ENCODE results near the gene CCDC50. TPM values are rescaled to one million over a fixed set of nuclear protein-coding genes. Genes with fewer than 3 reads are reported as not detected.
A peak's percentile ranks its signal among the peaks of the same experiment; 100 is the strongest.

Gene CCDC50
- total RNA-seq, 1 donor from 2014 or later, result 81.6 TPM

DNA sequence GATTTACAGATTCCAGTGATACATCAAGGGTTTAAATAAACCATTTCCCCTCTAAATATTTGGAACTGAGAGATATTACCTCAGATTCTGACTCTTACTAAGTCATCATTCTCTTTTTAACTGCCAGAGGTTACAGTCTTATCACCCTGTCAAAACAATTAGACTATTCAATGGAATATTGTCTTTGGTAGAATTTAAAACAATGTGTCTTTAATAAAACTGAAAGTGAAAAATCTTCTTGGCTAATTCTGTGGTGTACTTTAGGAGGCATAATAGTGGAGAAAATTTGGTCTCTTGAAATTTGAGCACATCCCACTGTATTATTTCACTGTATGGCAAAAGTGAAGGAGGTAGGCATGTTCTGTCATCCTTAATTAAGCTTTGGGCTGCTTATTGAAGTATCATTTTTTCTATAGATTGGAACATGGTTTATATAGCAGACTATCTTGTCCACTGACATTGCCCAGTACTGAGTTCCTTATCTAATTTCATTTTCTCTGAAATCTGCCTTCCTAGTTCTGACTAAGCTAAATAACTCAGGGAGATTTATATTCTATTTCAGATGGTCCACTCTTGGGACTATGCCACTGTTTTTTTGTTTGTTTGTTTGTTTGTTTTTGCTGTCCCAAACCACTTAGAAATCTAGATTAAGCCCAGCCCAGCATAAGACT lies 49.1 kb downstream of the CCDC50 start:
- peak; percentile 68 for DNase-seq (ENCODE audit: low spot score)

DNA sequence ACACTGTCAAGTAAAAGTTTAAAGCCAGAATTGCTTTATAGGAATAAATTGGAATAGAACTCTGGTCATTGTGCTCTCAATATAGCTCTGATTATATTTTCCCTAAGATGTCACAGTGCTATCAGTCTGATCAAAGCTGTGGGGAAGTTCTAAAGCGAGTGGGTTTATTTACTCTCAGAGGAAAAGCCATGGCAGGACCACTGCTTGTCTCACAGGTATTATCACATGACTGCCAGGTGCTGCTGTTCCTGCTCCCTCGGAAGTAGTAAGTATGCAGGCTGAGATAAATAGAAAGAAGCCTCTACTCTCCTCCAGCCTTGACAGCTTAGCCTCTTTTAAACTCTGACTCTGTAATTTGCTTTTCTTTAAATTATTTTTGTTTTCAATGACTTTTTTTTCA lies 50.3 kb downstream of the CCDC50 start:
- no peak for DNase-seq (ENCODE audit: low spot score)

DNA sequence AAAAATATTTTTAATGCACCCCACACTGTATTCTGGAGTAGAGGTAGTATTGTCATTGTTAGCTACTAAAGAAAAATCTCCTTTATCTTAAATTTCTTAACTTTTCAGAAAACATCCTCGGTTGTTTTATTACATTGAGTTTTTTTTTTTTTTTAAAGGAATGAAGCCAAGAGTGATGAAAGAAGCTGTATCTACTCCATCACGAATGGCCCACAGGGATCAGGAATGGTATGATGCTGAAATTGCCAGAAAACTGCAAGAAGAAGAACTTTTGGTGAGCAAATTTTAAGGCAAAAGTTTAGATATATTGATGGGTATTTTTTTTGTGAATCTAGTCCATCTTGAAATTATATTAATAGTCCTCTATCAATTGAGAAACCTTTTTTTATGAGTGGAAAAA lies 50.8 kb downstream of the CCDC50 start:
- no peak for DNase-seq (ENCODE audit: low spot score)

DNA sequence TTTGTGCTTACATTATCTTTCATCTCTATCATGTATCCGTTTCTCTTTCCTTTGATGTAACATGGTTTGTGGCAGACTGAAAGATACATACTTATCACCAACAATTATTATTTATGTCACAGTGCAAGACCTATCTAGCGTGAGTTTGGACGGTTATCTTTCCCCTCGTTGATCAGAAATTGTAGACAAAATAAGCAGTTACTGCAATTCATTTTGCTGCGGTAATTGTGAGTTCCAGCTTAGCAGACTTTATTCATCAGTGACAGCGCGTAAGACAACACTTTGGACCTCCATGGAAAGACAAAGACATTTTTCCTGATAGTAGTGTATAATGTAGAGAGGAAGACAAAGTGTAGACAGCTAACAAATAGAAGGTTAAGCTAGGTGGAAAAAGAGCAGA lies 52.1 kb downstream of the CCDC50 start:
- no peak for DNase-seq (ENCODE audit: low spot score)

DNA sequence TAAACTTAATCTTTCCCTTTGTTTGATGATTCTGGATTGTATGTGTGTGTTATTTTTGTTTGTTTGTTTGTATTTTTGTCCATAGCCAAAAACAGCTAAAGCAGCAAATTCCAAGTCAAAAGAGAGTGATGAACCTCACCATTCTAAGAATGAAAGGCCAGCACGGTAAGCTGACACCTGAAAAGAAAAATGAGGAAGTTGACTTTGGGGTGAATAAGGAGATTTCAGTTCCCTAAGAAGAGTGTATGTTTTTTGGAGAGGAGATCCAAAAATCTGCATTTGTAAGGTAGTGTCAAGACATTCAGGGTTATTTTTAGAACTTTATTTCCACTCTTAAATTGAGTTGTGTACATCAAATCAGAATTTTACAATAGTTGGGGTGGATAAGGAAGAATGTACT lies 53.5 kb downstream of the CCDC50 start:
- DNase-seq (ENCODE audit: low spot score), result no peak

DNA sequence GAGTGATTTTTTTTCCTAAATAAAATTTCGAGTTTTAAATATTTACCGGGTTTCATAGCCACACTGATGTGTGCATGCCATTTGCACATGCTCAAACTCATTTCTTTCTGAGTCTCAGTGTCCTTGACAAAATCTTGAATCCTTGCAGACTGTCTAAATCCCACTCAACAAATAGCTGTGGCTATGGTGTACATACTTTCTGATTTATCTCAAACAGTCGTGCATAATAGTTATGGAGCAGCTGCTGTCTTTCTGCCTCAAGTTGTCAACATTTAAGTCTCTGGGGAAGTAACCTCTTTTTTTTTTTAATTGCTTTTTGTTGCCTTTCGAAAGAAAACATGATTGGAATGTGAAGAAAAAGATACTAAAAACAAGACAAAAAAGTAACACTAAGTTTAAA lies 53.9 kb downstream of the CCDC50 start:
- DNase-seq (ENCODE audit: low spot score), result peak; percentile 83

DNA sequence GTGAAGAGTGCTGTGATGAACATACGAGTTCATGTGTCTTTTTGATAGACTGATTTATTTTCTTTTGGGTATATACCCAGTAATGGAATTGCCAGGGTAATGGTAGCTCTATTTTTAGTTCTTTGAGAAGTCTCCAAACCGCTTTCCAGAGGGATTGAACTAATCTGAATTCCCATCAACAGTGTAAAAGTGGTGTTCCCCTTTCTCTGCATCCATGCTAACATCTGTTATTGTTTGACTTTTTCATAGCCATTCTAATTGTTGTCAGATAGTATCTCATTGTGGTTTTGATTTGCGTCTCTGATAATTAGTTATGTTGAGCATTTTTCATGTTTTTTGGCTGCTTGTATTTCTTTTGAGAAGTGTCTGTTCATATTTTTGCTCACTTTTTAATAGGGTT lies 55.9 kb downstream of the CCDC50 start:
- no peak for DNase-seq (ENCODE audit: low spot score)

DNA sequence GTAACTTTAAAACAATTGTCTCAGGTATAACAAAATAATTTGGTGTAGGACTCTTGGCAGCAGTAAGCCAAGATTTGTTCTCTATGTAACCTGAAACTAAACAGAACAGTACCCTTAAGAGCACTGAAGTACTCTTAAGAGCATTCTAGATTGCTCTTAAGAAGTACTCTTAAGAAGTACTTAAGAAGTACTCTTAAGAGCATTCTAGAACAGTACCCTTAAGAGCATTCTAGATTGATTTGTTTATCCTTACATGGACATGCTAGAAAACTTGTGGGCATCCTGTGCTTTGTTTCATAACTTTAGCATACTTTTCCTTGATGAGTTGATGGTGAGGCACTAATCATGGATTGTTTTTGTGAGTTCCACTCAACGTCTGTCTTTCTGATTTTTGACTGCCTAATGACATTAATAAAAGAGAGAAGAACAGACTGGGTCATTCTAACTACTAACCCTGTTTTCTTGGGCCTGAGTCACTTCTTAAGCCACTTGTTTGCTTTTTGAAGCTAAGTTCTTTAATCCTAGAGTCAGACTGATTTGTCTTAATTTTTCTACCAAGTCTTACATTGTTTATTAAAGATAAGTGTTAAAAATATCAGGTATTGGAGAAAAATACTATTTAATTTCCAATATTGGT lies 58.4 kb downstream of the CCDC50 start:
- DNase-seq (ENCODE audit: low spot score), result no peak

DNA sequence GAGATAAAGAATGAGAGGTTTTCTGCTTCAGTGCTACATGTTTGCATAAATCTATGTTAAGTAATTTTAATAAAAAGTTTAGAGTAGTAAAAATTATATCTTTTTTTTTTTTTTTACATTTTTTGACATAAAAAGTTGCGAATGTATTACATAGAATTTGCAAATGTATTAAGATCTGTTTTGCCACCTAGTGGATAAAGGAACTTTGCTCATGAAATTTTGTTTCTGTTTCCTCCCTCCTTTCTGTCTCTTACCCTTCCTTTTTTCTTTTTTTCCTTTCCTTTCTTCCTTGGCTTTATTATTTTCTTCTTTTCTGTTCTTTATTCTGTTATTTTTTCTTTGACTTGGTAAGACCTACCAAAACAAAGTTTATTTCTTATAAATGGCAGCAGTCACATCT lies 59.6 kb downstream of the CCDC50 start:
- DNase-seq (ENCODE audit: low spot score), result no peak

DNA sequence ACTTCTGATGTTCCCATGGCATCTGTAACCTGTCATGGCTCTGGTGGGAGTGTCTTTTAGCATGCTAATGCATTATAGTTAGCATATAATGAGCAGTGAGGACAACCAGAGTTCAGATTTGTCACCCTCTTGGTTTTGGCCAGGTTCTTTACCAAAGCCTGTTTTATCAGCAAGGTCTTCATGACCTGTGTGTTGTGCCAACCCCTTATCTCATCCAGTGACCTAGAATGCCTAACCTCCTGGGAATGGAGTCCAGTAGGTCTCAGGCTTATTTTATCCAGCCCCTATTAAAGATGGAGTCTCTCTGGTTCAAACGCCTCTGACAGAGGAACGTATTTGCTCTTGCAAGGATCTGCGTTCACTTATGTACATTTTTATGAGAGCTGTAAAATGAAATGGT lies 61.4 kb downstream of the CCDC50 start:
- no peak for DNase-seq (ENCODE audit: low spot score)

DNA sequence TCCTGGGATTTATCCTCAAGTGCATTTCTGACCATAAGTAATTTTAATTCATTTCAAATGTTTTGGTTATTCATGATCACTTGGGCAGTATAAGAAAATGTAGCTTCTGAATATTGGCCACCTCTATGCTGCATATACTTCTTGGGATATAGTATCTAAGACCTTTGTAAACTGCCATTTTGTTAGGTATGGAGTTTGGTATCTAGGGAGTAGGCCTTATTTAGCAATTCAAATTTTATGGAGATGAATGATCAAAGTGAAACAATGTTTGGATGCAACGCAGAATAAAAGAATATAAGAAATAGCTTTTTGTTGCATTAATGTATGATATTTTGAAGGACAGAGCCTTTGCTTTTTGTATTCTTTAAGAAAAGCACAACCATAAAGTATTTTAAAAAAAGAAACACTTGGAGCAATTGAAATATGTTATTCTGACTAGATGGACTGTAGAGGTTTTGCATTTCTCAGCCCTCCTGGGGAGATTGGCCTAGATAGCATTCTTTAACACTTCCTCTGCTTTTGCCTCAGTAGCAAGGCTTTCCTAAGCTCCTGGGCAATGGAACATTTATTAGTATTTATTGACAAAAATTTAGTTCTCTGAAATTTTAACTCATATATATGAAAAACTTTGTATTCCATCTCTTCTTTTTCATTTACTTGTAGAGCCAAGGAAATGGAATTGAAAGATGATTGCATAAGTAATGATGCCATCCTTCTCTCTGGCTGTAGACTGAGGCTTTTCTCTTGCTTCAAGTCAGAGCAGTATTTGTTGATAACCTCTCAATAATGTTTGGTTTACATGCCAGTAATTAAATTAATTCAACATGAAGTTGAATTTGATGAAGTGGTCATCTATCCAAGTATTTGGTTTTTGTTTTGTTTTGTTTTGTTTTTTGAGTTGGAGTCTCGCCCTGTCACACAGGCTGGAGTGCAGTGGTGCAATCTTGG lies 62.9 kb downstream of the CCDC50 start:
- DNase-seq (ENCODE audit: low spot score), result no peak

DNA sequence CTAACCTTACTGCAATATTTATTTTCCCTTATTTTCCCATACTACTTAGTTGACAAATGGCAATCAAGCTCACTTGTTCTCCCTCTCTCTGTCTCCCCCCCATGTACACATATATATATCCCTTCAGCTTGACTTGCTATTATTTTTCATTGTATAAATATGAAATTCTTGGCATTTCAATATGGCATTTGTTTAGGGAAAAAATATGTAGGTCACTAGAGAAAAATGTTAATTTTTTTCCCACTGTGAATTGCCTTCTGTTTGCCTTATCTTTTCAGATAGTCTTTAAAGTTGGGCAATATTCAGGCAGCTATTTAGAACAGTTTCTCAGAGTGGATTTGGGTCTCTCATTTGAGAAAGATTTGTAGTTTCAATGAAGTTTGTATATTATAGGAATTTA lies 64.0 kb downstream of the CCDC50 start:
- DNase-seq (ENCODE audit: low spot score), result no peak

DNA sequence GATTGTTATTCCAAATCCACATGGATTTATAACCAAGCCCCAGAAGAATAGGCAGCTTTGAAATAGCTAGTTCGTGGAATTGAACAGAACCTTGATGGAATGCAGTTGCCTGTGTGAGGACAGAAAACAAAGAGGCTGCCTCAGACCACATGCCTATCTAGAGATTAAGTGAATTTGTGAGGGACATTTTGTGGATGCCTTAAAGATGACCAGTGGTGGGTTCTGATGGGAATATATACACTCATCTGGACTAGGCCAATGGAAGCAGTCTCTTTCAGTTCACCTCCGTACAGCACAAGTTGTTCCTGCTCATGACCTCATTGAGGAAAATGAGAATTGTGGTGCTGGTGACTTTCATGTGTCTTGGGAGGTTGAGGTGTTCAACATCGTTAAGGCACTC lies 68.6 kb downstream of the CCDC50 start:
- no peak for DNase-seq (ENCODE audit: low spot score)

DNA sequence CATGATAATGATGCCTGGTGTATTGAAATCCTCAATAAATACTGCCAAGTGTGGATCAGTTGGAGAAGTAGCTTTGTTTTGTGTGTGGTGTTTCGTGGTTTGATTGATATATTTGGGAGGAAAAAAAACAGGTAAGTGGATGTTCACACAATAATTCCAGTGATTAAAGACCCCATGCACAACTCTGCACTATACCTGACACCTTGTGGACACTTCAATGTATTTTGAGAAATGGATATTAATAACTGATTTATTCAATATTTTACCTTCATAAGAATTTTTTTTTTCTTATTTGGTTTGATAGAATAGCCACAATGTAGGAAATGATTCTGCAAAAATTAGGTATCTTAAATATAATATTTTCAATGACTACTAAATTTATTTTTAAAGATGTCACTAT lies 69.4 kb downstream of the CCDC50 start:
- DNase-seq (ENCODE audit: low spot score), result no peak

DNA sequence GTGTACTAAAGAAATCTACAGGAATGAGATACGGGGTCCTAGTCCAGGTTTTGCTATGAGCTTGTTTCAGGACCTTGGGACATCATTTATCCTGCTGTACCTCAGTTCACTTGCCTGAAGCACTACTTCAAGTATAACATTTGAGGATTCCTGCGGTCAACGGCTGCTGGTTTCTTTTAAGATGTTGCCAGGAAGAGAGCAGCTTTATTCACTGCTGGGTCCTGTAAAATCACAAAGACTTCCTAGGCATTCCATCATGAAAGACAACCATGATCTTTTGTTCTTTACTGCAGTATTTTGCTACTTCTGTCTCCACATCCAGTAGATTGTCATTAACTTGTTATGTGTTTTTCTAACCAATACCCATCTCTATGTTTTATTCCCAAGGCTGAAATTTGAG lies 70.7 kb downstream of the CCDC50 start:
- no peak for DNase-seq (ENCODE audit: low spot score)

DNA sequence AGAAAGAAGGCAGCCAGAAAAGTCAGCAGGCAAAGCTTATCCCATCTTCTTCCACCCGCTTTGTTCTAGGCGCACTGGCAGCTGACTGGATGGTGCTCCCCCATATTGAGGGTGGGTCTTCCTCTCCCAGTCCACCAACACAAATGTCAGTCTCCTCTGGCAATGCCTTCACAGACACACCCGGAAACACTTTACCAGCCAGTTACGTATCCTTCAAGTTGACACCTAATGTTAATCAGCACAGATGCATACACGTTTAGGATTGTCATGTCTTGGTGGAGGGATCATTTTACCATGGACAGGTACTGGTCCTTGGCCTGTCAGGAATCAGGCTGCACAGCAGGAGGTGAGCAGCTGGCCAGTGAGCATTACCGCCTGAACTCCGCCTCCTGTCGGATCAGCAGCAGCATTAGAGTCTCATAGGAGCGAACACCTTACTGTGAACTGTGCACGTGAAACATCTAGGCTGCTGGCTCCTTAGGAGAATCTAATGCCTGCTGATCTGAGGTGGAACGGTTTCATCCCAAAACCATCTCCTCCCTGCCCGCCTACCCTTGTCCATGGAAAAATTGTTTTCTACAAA lies 72.7 kb downstream of the CCDC50 start:
- no peak for DNase-seq (ENCODE audit: low spot score)

DNA sequence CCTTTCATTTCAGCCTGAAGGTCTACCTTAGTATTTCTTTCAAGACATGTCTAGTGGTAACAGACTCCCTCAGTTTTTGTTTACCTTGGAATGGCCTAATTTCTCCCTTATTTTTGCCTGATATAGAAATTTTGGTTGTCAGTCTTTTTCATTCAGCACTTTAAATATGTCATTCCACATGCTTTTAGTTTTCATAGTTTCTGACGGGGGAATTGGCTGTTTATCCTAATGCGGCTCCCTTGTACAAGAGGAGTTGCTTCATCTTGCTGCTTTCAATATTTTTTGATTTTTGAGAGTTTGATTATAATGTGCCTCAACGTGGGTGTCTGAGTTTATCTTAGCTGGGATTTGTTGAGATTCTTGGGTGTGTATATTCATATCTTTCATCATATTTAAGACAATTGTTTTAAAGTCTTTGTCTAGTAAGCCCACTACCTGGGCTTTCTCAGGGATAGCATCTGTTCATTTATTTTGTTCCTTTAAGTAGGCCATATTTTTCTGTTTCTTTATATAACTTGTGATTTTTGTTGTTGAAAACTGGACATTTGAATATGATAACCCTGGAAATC lies 80.7 kb downstream of the CCDC50 start:
- no peak for DNase-seq (ENCODE audit: low spot score)

DNA sequence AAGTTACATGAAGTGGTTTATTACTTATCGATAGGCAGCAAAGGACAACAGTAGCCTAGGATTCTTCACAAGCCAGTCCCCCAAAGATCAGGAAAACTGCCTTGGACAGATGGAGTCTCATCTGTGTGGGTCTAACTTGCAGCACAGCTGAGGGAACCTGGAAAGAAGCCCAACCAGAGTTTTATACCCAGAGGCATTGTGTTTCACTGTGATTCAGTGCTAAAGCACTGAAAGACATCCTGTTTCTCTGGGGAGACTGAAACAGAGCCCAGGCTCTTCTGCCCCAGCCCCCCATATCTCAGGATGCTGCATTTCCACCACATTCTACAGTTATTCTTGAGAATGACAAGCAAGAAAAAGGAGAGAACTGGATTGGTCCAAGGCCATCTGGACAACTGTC lies 83.6 kb downstream of the CCDC50 start:
- DNase-seq (ENCODE audit: low spot score), result no peak

DNA sequence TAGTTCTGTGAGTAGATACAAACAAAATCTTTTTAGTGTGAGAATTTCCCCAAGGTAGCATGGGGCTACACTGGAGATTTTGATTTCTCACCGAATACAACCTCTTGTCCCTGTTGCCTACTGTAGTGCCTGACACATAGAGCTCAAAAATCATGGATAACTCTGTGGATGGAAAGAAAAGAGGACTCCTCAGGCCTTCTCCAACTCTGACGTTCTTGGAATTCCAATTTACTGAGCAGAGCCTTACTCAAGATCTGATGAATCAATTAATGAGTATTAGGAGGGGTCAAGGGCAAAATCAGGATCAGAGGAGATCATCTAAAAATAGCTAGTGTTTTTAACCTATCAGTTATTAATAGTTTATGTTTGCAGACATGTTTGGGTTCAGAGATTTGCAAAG lies 85.1 kb downstream of the CCDC50 start:
- DNase-seq (ENCODE audit: low spot score), result no peak

DNA sequence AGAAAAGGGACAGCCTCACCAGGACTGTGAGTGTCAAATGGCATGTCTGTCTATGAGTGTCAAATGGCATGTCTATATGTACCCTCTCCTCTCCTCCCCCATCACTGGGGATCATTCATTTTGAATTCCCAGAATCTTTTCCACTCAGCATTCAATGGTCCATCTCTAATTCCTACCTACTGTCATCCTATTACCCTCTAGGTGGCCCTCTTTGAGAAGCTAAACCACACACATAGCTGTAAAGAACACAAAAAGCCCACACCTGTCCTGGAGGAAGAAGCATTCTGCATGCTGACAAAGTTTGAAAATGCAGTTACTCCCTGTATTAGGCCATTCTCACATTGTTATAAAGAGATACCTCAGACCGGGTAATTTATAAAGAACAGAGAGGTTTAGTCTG lies 85.5 kb downstream of the CCDC50 start:
- no peak for DNase-seq (ENCODE audit: low spot score)

DNA sequence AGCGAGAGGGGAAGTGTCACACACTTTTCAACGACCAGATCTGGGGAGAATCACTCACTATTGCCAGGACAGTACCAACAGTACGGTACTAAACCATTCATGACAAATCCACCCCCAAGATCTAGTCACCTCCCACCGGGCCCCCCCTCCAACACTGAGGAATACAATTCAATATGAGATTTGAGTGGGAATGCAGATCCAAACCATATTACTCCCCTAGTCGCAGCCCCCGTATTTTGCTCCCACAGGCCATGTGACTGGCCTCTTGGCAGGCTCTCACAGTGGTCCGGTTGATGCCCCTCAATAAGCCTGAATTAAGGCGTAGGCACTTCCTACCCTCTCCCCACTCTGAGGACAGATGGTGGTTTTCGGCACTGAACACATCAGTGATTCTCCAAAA lies 86.4 kb downstream of the CCDC50 start:
- no peak for DNase-seq (ENCODE audit: low spot score)

DNA sequence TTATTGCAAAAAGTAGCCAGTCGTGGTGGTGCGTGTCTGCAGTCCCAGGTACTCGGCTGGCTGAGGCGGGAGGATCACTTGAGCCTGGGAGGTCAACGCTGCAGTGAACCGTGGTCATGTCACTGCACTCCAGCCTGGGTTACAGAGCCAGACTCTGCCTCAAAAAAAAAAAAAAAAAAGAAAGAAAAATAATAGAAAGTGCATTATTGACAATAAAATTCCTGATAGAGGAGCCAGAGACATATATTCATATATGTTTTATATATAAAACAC lies 88.2 kb downstream of the CCDC50 start:
- DNase-seq (ENCODE audit: low spot score), result no peak

All from umbilical cord (tissue), 2 donors.